ENCODE data around the gene STK11IP. TPM values are rescaled to one million over a fixed set of nuclear protein-coding genes. Genes with fewer than 3 reads are reported as not detected.

Gene STK11IP
- total and polyA plus RNA-seq, 9 of the 15 experiments (the other 6 are each of a cell fraction or from before 2014, with no cell fraction given), result 0.52 to 21.7 (median 5.6) TPM

DNA sequence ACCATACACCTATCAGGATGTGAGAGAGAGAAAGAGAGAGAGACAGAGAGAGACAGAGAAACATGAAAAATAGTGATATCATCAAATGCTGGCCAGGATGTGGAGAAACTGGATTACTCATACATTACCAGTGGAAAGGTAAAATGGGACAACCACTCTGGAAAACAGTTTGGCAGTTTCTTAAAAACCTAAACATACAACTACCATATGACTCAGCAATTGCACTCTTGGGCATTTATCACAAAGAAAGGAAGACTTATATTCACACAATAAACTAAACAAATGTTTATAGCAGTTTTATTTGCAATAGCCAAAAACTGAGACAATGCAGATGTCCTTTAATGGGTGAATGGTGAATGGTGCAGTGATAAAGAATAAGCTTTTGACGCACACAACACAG, 58.9 kb downstream of the STK11IP start (continued):
- TF ChIP-seq, protein P1, sequence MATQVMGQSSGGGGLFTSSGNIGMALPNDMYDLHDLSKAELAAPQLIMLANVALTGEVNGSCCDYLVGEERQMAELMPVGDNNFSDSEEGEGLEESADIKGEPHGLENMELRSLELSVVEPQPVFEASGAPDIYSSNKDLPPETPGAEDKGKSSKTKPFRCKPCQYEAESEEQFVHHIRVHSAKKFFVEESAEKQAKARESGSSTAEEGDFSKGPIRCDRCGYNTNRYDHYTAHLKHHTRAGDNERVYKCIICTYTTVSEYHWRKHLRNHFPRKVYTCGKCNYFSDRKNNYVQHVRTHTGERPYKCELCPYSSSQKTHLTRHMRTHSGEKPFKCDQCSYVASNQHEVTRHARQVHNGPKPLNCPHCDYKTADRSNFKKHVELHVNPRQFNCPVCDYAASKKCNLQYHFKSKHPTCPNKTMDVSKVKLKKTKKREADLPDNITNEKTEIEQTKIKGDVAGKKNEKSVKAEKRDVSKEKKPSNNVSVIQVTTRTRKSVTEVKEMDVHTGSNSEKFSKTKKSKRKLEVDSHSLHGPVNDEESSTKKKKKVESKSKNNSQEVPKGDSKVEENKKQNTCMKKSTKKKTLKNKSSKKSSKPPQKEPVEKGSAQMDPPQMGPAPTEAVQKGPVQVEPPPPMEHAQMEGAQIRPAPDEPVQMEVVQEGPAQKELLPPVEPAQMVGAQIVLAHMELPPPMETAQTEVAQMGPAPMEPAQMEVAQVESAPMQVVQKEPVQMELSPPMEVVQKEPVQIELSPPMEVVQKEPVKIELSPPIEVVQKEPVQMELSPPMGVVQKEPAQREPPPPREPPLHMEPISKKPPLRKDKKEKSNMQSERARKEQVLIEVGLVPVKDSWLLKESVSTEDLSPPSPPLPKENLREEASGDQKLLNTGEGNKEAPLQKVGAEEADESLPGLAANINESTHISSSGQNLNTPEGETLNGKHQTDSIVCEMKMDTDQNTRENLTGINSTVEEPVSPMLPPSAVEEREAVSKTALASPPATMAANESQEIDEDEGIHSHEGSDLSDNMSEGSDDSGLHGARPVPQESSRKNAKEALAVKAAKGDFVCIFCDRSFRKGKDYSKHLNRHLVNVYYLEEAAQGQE (IDR thresholded peaks at IDR 0.05; ENCODE audit: borderline replicate concordance), result no peak
- TF ChIP-seq, protein P1 (CRISPR knock-in tag; IDR thresholded peaks at IDR 0.05; ENCODE audit: low read depth), result no peak
- no peak for TF ChIP-seq ZNF77 (CRISPR knock-in tag; IDR thresholded peaks at IDR 0.05)
- TF ChIP-seq TRIM28 (IDR thresholded peaks at IDR 0.05), result no peak
- no peak for TF ChIP-seq POLR2B (IDR thresholded peaks at IDR 0.05; ENCODE audit: low read depth, partially characterized antibody)
- peak; percentile 16; the same call in 1 of the 2 replicates for TF ChIP-seq MAFK (IDR thresholded peaks at IDR 0.05; ENCODE audit: low read length)
- no peak for TF ChIP-seq ZNF780A (CRISPR knock-in tag; IDR thresholded peaks at IDR 0.05)
- TF ChIP-seq ZNF165 (CRISPR knock-in tag; IDR thresholded peaks at IDR 0.05; ENCODE audit: borderline replicate concordance), result no peak
- no peak for TF ChIP-seq PRPF4 (IDR thresholded peaks at IDR 0.05; ENCODE audit: insufficient read depth, low read depth, low read length, poor library complexity, severe bottlenecking)
- TF ChIP-seq EGR1 (conservative IDR thresholded peaks at IDR 0.05), result no peak
- no peak for TF ChIP-seq JUNB (CRISPR knock-in tag; conservative IDR thresholded peaks at IDR 0.05)
- TF ChIP-seq TCF3 (CRISPR knock-in tag; IDR thresholded peaks at IDR 0.05), result no peak
- TF ChIP-seq NEUROD1 (IDR thresholded peaks at IDR 0.05; ENCODE audit: borderline replicate concordance, low read depth, low read length, partially characterized antibody), result no peak
- TF ChIP-seq KLF13 (tag; IDR thresholded peaks at IDR 0.05; ENCODE audit: borderline replicate concordance, low read depth), result no peak
- TF ChIP-seq FOXP1 (CRISPR knock-in tag; IDR thresholded peaks at IDR 0.05), result no peak
- TF ChIP-seq CBX3 (IDR thresholded peaks at IDR 0.05; ENCODE audit: borderline replicate concordance in 1 of 2, low read length in 2 of 2), result no peak
- TF ChIP-seq GTF2A2 (tag; IDR thresholded peaks at IDR 0.05), result no peak
- TF ChIP-seq, protein P2, sequence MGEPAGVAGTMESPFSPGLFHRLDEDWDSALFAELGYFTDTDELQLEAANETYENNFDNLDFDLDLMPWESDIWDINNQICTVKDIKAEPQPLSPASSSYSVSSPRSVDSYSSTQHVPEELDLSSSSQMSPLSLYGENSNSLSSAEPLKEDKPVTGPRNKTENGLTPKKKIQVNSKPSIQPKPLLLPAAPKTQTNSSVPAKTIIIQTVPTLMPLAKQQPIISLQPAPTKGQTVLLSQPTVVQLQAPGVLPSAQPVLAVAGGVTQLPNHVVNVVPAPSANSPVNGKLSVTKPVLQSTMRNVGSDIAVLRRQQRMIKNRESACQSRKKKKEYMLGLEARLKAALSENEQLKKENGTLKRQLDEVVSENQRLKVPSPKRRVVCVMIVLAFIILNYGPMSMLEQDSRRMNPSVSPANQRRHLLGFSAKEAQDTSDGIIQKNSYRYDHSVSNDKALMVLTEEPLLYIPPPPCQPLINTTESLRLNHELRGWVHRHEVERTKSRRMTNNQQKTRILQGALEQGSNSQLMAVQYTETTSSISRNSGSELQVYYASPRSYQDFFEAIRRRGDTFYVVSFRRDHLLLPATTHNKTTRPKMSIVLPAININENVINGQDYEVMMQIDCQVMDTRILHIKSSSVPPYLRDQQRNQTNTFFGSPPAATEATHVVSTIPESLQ (CRISPR knock-in tag; IDR thresholded peaks at IDR 0.05), result no peak
- no peak for TF ChIP-seq ZNF766 (CRISPR knock-in tag; conservative IDR thresholded peaks at IDR 0.05)
- peak; percentile 57 for TF ChIP-seq MAFG (tag; conservative IDR thresholded peaks at IDR 0.05)
- TF ChIP-seq EP400 (IDR thresholded peaks at IDR 0.05), result no peak
- TF ChIP-seq NR3C1 (CRISPR knock-in tag; IDR thresholded peaks at IDR 0.05), result no peak
- TF ChIP-seq FOXA1 (IDR thresholded peaks at IDR 0.05; ENCODE audit: borderline replicate concordance), result no peak

All from K562 (cell line).